Left kidney (tissue), 2 donors: ENCODE measurements around the gene CYB561D2. TPM values are rescaled to one million over a fixed set of nuclear protein-coding genes. Genes with fewer than 3 reads are reported as not detected.

Source experiments
- DNase-seq: peaks from one replicate; pipeline ENCODE4 v3.0.0-alpha.2; 2013
- polyA plus RNA-seq: library from polyadenylated mRNA; unstranded; fragments of 120-200 nt; gene quantifications from one replicate; pipeline ENCODE4 v1.2.1, GENCODE V29; 2013; ENCODE audit not compliant: insufficient read length

The CYB561D2 gene
- polyA plus RNA-seq, 1 donor, result 14.1 TPM

DNA sequence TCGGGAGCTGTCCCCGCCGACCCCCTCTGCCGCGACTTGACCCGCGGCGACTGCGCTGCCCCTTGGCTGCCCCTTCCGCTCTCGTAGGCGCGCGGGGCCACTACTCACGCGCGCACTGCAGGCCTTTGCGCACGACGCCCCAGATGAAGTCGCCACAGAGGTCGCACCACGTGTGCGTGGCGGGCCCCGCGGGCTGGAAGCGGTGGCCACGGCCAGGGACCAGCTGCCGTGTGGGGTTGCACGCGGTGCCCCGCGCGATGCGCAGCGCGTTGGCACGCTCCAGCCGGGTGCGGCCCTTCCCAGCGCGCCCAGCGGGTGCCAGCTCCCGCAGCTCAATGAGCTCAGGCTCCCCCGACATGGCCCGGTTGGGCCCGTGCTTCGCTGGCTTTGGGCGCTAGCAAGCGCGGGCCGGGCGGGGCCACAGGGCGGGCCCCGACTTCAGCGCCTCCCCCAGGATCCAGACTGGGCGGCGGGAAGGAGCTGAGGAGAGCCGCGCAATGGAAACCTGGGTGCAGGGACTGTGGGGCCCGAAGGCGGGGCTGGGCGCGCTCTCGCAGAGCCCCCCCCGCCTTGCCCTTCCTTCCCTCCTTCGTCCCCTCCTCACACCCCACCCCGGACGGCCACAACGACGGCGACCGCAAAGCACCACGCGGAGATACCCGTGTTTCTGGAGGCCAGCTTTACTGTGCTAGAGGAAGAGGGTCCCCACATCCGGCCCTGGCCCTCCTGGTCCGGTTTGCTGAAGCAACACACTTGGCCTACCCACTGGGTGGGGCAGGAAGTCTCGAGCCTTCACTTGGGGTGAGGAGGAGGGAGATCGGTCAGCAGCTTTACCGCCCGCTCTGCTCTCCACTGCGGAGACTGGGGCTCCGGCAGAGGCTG lies 10.0 kb upstream of the CYB561D2 start, which contains the start of gene RASSF1:
Gene RASSF1, minus strand, starts transcription at position 389 of the 882 bp plus-strand sequence. Its CDS starts 31 bp downstream, at position 358.
- no peak for DNase-seq

DNA sequence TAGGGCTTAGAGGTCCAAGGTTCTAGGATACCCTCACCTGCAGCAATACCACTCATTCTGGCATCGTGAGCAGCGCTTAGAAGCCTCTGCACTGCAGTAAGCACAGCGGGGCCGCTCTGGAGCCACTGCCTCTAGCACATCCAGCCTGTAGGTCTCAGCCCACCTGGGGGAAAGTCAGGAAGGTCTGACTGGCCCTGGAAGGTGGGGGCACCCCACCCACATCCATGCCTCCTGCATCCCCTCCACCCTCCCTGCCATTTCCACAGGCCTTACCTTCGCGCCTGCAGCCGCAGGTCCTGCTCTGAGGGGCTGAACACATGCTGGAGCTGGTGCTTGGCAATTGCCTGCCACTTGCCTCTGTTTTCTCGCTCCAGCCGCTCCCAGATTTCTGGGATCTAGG lies 9.1 kb upstream of the CYB561D2 start:
- DNase-seq, result no peak

GRCh38 chr3:50341996-50342650 lies 8.5 kb upstream of the CYB561D2 start:
- no peak for DNase-seq

DNA sequence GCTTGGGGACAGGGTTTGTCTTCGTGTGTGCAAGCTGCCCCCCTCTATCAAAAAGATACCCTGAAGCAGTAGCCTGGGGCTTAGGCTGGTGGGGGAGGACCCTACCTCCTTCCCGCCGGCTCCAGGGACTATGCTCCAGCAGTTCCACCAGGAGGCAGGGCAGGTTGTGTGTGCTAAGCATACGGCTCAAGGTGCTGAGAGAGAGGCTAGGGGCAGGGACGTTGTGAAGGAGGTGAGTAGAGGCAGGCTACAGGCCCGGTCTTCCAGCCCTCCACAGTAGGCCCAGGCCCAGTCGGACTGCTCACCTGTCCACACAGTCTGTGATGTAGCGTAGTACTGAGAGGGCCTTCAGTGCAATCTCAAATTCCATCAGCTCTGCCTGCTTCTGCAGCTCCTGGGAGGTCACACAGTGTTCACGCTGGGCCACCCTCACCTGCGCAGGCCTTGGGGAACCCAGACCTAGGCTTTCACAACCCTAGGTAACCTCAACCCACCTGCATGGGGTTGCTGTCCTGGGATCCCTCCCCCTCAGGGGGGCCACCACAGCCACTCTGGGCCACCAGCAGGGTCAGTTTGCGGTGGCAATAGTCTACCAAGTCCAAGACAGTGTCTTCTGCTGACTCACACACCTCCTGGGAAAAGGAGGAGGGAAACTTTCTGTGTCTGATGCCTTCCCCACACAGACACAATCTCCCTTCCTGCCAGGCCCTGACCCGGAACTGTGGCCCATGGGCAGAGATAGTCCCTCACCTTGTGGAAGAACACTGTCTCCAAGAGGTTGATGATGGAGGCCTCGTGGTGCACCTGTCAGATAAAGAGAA lies 7.6 kb upstream of the CYB561D2 start:
- no peak for DNase-seq

- DNase-seq, result no peak
Measured at GRCh38 chr3:50345008-50345407, 5.7 kb upstream of the CYB561D2 start.

DNA sequence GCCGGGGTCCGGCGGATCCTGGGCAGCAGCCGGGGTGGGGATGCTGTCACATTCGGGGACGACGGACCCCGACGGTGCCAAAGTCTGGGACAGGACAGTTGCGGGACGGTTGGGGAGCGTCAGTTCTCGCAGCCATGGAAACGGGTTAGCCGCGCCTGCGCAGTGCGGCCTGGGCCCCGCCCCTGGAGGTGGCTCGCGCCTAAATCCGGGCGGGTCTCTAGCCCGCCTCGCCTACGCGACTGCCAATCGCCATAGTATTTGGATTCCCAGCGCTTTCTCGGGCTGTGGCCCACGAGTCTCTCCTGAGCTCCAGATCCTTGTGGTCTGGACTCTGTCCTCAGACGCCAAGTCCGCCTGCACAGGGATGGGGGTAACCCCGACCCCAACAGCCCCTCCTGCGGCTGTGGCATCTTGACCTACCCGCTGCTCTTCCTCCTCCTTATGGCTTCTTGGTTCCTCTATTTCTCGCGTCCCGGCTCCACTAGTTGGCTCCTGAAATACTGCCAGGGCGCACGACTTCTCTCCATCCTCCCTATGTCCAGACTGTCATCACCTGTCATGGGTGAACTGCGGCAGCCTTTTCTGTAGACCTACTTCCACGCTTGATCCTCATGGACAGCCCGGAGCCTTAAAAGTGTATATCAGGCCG lies 5.0 kb upstream of the CYB561D2 start, which contains the start of gene ZMYND10:
Gene ZMYND10, minus strand, starts transcription at position 147 of the 649 bp plus-strand sequence. CDS start 153 bp downstream, outside the sequence.
- DNase-seq, result no peak

GRCh38 chr3:50347187-50347813 lies 3.4 kb upstream of the CYB561D2 start:
- no peak for DNase-seq

DNA sequence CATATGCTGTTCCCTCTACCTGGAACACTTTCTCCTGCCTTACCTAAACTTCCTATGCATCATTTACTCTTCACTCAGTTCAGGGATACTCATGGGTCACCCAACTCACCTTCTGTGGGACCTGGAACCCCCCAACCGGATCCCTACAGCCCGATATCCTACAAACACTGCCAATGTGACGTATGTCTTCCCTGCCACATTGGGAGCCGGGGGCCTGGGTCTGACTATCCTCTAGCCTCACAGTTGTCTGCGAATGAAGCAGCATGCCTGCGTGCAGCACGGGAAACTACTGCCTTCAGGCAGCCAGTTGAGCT lies 492 bp upstream of the CYB561D2 start:
- DNase-seq, result no peak

DNA sequence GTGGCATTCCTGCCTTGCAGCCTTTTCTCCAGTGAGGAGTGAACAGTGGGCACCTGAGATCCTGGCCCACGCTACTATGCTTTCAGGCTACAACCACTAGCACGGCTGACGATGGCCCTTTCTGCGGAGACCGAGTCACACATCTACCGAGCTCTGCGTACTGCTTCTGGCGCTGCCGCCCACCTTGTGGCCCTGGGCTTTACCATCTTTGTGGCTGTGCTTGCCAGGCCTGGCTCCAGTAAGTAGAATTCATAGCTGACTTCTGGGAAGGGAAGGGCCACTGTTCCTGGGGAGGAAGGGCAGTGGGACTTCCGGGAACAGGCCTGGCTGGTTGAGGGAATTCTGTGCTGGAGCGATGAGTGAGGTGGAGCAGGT lies 648 bp downstream of the CYB561D2 start:
- no peak for DNase-seq

DNA sequence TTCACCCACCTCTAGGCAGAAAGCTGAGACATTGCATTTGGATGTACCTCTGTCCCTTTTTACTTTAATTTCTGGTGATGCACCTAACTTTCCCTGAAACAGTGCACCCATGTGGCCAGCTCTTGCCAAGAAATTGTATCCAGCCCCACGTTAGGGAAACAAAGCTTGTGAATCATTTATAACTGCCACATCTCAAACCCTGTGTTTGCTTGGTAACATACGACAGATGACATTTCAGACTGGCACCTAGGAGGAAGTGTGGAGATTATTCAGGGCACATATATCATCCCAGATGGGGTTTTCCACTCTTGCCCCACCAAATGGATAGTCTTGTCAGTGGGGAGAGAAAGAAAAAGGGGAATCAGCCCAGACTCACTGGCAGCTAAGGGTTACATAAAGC lies 2.1 kb downstream of the CYB561D2 start:
- no peak for DNase-seq

DNA sequence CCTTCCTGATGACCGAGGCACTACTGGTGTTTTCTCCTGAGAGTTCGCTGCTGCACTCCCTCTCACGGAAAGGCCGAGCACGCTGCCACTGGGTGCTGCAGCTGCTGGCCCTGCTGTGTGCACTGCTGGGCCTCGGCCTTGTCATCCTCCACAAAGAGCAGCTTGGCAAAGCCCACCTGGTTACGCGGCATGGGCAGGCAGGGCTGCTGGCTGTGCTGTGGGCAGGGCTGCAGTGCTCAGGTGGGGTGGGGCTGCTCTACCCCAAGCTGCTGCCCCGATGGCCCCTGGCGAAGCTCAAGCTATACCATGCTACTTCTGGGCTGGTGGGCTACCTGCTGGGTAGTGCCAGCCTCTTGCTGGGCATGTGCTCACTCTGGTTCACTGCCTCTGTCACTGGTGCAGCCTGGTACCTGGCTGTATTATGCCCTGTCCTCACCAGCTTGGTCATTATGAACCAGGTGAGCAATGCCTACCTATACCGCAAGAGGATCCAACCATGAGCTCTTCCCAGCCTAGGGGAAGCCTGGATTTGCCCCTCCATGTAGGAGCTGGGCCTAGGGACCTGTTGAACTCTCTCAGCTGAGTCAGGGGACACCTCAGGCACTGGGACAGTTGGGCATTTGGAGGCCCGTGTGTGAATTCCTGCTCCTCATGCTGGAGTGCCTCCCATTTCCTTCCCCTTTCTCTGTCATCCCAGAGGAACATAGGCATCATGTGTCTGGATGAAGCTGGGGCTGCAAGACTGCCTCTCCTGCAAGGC lies 2.8 kb downstream of the CYB561D2 start:
- no peak for DNase-seq

GRCh38 chr3:50354186-50354764 lies 3.6 kb downstream of the CYB561D2 start:
- no peak for DNase-seq

GRCh38 chr3:50354850-50355249 lies 4.2 kb downstream of the CYB561D2 start:
- no peak for DNase-seq

- no peak for DNase-seq
Measured at GRCh38 chr3:50355829-50356552, 5.3 kb downstream of the CYB561D2 start.

DNA sequence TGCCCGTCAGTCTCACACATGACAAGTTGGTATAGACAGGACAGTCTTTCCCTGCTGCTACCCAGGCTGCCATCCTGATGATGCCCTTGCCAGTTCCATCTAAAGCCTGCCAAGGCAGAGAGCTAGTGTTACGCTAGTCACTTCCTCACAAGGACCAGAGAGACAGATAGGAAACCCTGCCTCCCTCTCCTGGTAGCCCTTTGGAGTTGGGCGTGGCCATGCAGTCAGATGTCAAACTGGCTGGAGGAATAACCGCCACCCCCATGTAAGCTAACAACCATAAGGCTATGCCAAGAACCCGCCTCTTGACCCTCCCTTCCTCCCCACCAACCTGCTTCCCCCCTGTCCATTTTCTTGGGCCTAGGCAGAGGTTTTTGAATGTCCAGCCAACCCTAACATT lies 5.9 kb downstream of the CYB561D2 start:
- DNase-seq, result no peak

- no peak for DNase-seq
Measured at GRCh38 chr3:50357481-50357880, 6.8 kb downstream of the CYB561D2 start.

DNA sequence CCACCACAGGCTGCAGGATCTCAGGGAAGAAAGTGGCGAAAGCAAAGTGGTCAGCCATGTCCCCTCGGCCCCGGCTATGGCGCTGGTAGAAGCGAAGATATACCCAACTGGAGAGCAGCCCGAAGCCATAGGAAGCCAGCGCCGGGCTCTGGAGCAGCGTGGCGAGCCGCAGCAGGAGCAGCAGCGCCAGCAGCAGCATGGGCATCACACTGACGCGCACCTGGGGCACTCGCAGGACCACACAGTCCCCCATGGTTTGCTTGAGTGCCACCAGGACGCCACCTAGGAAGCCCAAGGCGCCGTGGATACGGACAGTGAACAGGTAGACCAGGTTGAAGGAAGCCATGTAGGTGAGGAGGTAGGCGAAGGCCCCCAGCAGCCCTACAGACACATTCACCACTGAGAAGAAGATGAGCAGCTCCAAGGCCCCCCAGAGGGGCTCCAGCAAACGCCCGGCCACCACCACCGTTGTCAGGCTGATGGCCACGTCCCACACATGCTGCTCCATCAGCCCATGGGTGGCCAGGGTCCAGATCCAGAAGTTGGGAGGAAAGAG lies 7.8 kb downstream of the CYB561D2 start:
- no peak for DNase-seq

DNA sequence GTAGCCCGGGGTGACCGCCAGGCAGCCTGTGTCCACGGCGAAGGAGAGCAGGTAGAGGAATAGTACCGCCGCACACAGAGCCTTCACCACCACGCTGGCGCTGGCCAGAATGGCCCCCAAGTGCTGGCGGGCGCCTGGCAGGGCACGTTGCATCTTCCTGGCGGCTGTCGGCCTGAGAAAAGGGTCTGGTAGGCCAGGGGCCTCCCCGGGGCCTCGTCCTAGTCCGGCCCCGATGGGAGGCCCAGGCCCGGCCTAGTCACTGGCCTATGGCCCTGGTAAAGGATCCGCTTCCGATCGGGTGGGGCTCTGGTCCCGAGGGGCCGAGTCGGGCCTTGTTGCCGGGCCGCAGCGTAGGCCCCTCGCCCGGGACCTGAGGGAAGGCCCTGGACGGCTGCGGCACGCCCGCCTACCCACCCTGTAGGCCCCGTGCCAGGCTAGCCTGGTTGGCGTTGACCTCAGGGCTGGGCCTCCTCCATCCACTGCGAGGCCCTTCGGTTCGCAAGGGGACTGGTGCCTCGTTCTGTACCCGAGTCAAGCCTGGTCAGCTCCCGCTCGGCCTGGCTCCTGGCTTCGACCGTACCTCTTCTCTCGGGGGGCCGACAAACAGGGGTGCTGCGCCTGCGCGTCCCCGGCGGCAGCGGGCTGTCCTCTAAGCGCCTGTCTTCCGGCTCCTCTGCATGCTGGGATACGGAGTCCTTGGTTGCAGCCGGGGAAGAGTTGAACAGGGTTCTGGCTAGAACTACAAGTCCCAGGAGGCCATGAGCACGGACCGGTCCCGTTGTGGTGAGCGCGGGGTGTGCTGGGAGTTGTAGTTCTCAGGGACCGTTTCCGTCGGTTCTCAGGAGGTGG lies 8.5 kb downstream of the CYB561D2 start, which contains the start of gene TMEM115:
Gene TMEM115, minus strand, starts transcription at position 611 of the 849 bp plus-strand sequence. Its CDS starts 458 bp downstream, at position 153.
- DNase-seq, result peak; percentile 97
